ENCODE results near the gene LUZP4. TPM values are rescaled to one million over a fixed set of nuclear protein-coding genes. Genes with fewer than 3 reads are reported as not detected.

Gene LUZP4
- total RNA-seq, 2 donors from 2014 or later = 10.1 TPM; not detected in 1

- DNase-seq (ENCODE audit: low spot score) = no peak
- intact Hi-C loops (cut with DNase I) = no loop called here
These were observed 59.1 kb downstream of the LUZP4 start for GRCh38 chrX:115348446-115349225.

GRCh38 chrX:115350711-115351381 is 61.3 kb downstream of the LUZP4 start:
- WGBS = 78% methylated on average over 10 of the region's 10 CpGs
- Histone ChIP-seq H3K27ac (no peak overlapping the region), H3K27me3 (replicated peaks; ENCODE audit: insufficient read depth) (no peaks in the 10 kb centered on the region), H3K9me3 (no peaks in the 10 kb centered on the region), H3K4me3 (no peak overlapping the region), H3K4me1 (replicated peaks) (no peaks in the 10 kb centered on the region), H3K36me3 (no peaks in the 10 kb centered on the region)
- intact Hi-C loops (cut with DNase I) = no loop called here
- TF ChIP-seq POLR2AphosphoS5 (IDR thresholded peaks at IDR 0.05) (no peak), POLR2A (IDR thresholded peaks at IDR 0.05) (no peak), CTCF (IDR thresholded peaks at IDR 0.05) (no peak)
- DNase-seq (ENCODE audit: low spot score) = no peak

More at GRCh38 chrX:115348446-115349225, 59.1 kb downstream of the LUZP4 start:
- WGBS = 77% methylated on average over 7 of the region's 7 CpGs
- H3K9me3 ChIP-seq = no peaks in the 10 kb centered on the region
- no peaks in the 10 kb centered on the region for H3K4me1 ChIP-seq (replicated peaks)
- no peak for TF ChIP-seq CTCF (IDR thresholded peaks at IDR 0.05)
- no peak overlapping the region for H3K4me3 ChIP-seq
- H3K27ac ChIP-seq = no peak overlapping the region
- no peaks in the 10 kb centered on the region for H3K36me3 ChIP-seq
- H3K27me3 ChIP-seq (replicated peaks; ENCODE audit: insufficient read depth) = no peaks in the 10 kb centered on the region

DNA sequence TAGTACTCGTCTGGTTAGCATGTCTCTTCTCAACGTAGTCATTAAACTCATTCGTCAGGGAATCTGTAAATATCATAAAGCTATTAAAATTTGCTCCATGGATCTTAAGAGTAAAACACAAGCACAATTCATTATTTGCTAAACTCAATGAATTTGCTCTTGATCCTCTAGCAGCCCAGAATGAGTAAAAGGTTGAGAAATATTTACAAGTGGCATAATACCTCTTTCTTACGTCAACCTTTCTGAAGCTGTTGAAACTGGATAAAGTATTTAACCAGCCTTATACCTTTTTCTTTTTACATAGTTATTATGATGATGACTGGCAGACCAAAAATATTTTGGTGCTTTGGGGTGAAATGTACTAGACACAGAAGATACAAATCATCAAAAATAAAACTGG is 66.9 kb downstream of the LUZP4 start:
- Histone ChIP-seq H3K4me3 (no peak overlapping the region), H3K27ac (no peak overlapping the region), H3K27me3 (replicated peaks; ENCODE audit: insufficient read depth) (no peaks in the 10 kb centered on the region), H3K36me3 (no peaks in the 10 kb centered on the region), H3K4me1 (replicated peaks) (no peaks in the 10 kb centered on the region), H3K9me3 (no peaks in the 10 kb centered on the region)
- TF ChIP-seq POLR2AphosphoS5 (IDR thresholded peaks at IDR 0.05) (no peak), POLR2A (IDR thresholded peaks at IDR 0.05) (no peak), CTCF (IDR thresholded peaks at IDR 0.05) (no peak)
- 69% methylated on average over 4 of the region's 4 CpGs for WGBS
- no peak for DNase-seq (ENCODE audit: low spot score)
- intact Hi-C loops (cut with DNase I) = no loop called here

Other genes with a start within 250 kb of the LUZP4 start
- 1 to 10 TPM in 1 of 2 donors, not detected in 1; 1.4 TPM for gene RBMXL3, start 100.3 kb upstream of the LUZP4 start, total RNA-seq
- 1 to 10 TPM; 5.6 to 7.0 TPM for gene LRCH2, start 55.6 kb upstream of the LUZP4 start, total RNA-seq

Data from prostate gland (tissue), 2 donors.